ENCODE data around the gene CENPB.

DNA sequence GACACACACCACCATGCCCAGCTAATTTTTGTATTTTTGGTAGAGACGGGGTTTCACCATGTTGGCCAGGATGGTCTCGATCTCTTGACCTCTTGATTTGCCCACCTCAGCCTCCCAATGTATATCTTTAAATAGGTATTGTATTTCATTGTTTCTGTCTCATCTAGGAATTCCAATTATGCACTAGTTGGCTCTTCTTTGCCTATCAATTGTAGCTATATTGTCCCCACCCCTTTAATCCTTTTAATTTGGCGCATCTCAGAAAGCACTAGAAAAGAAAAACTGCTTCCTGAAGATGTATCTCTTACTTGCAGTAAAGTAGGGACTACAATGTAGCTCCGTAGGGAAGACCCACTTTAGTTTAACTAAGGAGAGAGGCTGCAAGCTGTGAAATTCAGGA, 49.6 kb upstream of the CENPB start:
- TF ChIP-seq, protein P1, sequence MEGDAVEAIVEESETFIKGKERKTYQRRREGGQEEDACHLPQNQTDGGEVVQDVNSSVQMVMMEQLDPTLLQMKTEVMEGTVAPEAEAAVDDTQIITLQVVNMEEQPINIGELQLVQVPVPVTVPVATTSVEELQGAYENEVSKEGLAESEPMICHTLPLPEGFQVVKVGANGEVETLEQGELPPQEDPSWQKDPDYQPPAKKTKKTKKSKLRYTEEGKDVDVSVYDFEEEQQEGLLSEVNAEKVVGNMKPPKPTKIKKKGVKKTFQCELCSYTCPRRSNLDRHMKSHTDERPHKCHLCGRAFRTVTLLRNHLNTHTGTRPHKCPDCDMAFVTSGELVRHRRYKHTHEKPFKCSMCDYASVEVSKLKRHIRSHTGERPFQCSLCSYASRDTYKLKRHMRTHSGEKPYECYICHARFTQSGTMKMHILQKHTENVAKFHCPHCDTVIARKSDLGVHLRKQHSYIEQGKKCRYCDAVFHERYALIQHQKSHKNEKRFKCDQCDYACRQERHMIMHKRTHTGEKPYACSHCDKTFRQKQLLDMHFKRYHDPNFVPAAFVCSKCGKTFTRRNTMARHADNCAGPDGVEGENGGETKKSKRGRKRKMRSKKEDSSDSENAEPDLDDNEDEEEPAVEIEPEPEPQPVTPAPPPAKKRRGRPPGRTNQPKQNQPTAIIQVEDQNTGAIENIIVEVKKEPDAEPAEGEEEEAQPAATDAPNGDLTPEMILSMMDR (optimal IDR thresholded peaks at IDR 0.05 in 1 of 3, IDR thresholded peaks at IDR 0.05 in 1 of 3, conservative IDR thresholded peaks at IDR 0.05 in 1 of 3; ENCODE audit: extremely low read depth in 1 of 3, insufficient read depth in 2 of 3, low read length in 3 of 3): no peak
- no peak for TF ChIP-seq EZH2 (IDR thresholded peaks at IDR 0.05; ENCODE audit: low read length)

Data from keratinocyte (primary cell).